ENCODE measurements around the gene RUBCNL. TPM values are rescaled to one million over a fixed set of nuclear protein-coding genes. Genes with fewer than 3 reads are reported as not detected.

The RUBCNL gene
- polyA plus RNA-seq, 3 donors: 1.5 to 14.5 (median 2.8) TPM

DNA sequence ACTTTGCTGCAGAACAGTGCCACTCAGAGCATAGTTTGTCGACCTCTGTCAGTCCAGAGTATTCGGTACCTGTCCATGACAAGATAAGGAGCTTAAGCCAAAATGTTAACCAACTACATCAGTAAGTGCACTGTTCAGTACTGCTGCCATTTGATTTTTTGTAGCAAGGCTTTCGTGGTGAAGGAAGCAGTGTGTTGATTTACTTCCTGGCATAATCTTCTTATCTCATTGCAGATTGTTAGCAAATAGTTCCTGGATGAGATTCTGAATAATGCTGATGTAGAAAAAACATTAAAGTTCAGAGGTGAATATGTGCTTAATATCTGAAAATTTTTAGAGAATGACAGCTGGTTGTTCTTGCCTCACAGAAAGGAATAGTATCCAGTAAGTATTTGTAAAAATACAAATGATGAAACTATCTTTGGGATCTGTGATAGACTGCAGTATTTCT, 89.7 kb downstream of the RUBCNL start:
- peak overlapping the region in 1 of 2 donors; percentile 85 for H3K27ac ChIP-seq (ENCODE audit: low read depth in 1 of 2, low read length in 2 of 2)

DNA sequence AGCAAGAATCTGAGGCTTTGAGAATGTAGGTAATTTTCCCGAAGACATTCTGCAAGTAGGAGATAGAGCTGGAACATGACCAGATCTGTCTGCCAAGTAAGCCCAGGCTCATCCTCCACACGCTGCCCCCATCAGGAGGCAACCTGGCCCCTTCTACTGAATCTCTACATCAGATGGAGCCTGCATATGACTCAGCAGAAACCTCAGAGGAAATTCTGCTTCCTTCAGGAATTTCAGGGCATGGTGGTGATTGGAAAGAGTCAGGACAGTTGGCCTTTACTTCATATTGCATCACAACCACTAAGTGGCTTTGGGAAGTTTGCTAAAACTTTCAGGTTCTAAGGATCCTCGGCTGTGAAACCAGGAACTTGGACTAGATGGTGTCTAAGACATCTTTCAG, 90.1 kb downstream of the RUBCNL start:
- intact Hi-C loops (cut with micrococcal nuclease): loop anchor here in 1 of 2 donors (5.0 kb wide), 1 partner anchor 130 kb away; no protein-coding TSS in a partner anchor
- Histone ChIP-seq H3K27me3 (ENCODE audit: control insufficient read depth in 2 of 2, insufficient read depth in 2 of 2, low read length in 2 of 2) (no peaks in the 10 kb centered on the region), H3K4me2 (replicated peaks; ENCODE audit: extremely low read depth, low read length, poor library complexity, severe bottlenecking) (peak overlapping the region; percentile 41), H3K79me2 (ENCODE audit: insufficient read depth, low read length) (no peaks in the 10 kb centered on the region), H3K4me3 (replicated peaks in 1 of 3; ENCODE audit: low read depth in 2 of 3, low read length in 3 of 3) (peak overlapping the region in 1 of 3 experiments; percentile 42), H3K9ac (ENCODE audit: insufficient read depth, low read length, poor library complexity, severe bottlenecking) (no peak overlapping the region), H3K27ac (ENCODE audit: low read depth in 1 of 2, low read length in 2 of 2) (peak overlapping the region; percentile 75 to 85), H3K4me1 (ENCODE audit: control insufficient read depth in 1 of 2, insufficient read depth in 2 of 2, low read length in 2 of 2) (peaks cover 42% of the 10 kb centered on the region in 2 donors), H2AFZ (ENCODE audit: insufficient read depth, low read depth, low read length, poor library complexity, severe bottlenecking) (no peak overlapping the region), H3K36me3 (replicated peaks in 1 of 2; ENCODE audit: control insufficient read depth in 1 of 2, insufficient read depth in 2 of 2, low read length in 2 of 2) (no peaks in the 10 kb centered on the region), H4K20me1 (ENCODE audit: insufficient read depth, low read length) (no peaks in the 10 kb centered on the region), H3K9me3 (replicated peaks in 1 of 2; ENCODE audit: control insufficient read depth in 1 of 2, insufficient read depth in 1 of 2, low read length in 2 of 2) (peaks cover 0 to 4% of the 10 kb centered on the region in 2 donors)
- TF ChIP-seq, protein P1, sequence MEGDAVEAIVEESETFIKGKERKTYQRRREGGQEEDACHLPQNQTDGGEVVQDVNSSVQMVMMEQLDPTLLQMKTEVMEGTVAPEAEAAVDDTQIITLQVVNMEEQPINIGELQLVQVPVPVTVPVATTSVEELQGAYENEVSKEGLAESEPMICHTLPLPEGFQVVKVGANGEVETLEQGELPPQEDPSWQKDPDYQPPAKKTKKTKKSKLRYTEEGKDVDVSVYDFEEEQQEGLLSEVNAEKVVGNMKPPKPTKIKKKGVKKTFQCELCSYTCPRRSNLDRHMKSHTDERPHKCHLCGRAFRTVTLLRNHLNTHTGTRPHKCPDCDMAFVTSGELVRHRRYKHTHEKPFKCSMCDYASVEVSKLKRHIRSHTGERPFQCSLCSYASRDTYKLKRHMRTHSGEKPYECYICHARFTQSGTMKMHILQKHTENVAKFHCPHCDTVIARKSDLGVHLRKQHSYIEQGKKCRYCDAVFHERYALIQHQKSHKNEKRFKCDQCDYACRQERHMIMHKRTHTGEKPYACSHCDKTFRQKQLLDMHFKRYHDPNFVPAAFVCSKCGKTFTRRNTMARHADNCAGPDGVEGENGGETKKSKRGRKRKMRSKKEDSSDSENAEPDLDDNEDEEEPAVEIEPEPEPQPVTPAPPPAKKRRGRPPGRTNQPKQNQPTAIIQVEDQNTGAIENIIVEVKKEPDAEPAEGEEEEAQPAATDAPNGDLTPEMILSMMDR (IDR thresholded peaks at IDR 0.05): no peak
- Mint-ChIP-seq H3K9me3 (peaks cover 2 to 20% (median 14%) of the 10 kb centered on the region in 7 donors), H3K4me1 (peaks cover 54% of the 10 kb centered on the region), H3K27me3 (ENCODE audit: low read depth in 3 of 3) (no peaks in the 10 kb centered on the region), H3K4me3 (no peak overlapping the region), H3K27ac (peak overlapping the region; percentile 91 to 96 (median 95)), H3K36me3 (peaks cover 0 to 4% of the 10 kb centered on the region in 2 donors)
- WGBS (ENCODE audit: insufficient coverage): no CpG with 5 or more reads among the region's 3 CpGs
- DNase-seq: peak in 2 of 3 donors; percentile 51 to 62

More for the DNA sequence above, 89.7 kb downstream of the RUBCNL start:
- Histone ChIP-seq H3K36me3 (replicated peaks in 1 of 2; ENCODE audit: control insufficient read depth in 1 of 2, insufficient read depth in 2 of 2, low read length in 2 of 2) (no peaks in the 10 kb centered on the region), H3K9ac (ENCODE audit: insufficient read depth, low read length, poor library complexity, severe bottlenecking) (no peak overlapping the region), H4K20me1 (ENCODE audit: insufficient read depth, low read length) (no peaks in the 10 kb centered on the region), H3K4me3 (replicated peaks in 1 of 3; ENCODE audit: low read depth in 2 of 3, low read length in 3 of 3) (peak overlapping the region in 1 of 3 experiments; percentile 42), H2AFZ (ENCODE audit: insufficient read depth, low read depth, low read length, poor library complexity, severe bottlenecking) (no peak overlapping the region), H3K4me1 (ENCODE audit: control insufficient read depth in 1 of 2, insufficient read depth in 2 of 2, low read length in 2 of 2) (peaks cover 42% of the 10 kb centered on the region in 2 donors), H3K79me2 (ENCODE audit: insufficient read depth, low read length) (no peaks in the 10 kb centered on the region), H3K4me2 (replicated peaks; ENCODE audit: extremely low read depth, low read length, poor library complexity, severe bottlenecking) (peak overlapping the region; percentile 41), H3K9me3 (replicated peaks in 1 of 2; ENCODE audit: control insufficient read depth in 1 of 2, insufficient read depth in 1 of 2, low read length in 2 of 2) (peaks cover 0 to 4% of the 10 kb centered on the region in 2 donors), H3K27me3 (ENCODE audit: control insufficient read depth in 2 of 2, insufficient read depth in 2 of 2, low read length in 2 of 2) (no peaks in the 10 kb centered on the region)
- peaks cover 54% of the 10 kb centered on the region for H3K4me1 Mint-ChIP-seq
- DNase-seq: no peak
- peaks cover 4 to 21% (median 15%) of the 10 kb centered on the region in 7 donors for H3K9me3 Mint-ChIP-seq
- WGBS (ENCODE audit: insufficient coverage): no CpG with 5 or more reads among the region's 3 CpGs
- TF ChIP-seq, protein P1 (IDR thresholded peaks at IDR 0.05): no peak
- H3K4me3 Mint-ChIP-seq: no peak overlapping the region
- H3K36me3 Mint-ChIP-seq: peaks cover 0 to 4% of the 10 kb centered on the region in 2 donors
- intact Hi-C loops (cut with micrococcal nuclease): loop anchor here in 1 of 2 donors (5.0 kb wide), 1 partner anchor 130 kb away; no protein-coding TSS in a partner anchor
- peak overlapping the region in 6 of 7 donors; percentile 91 to 96 (median 96) for H3K27ac Mint-ChIP-seq
- H3K27me3 Mint-ChIP-seq (ENCODE audit: low read depth in 3 of 3): no peaks in the 10 kb centered on the region

All from CD14-positive monocyte (primary cell).